Pancreas (tissue), 10 donors: ENCODE data around the gene CYB5R2. TPM values are rescaled to one million over a fixed set of nuclear protein-coding genes. Genes with fewer than 3 reads are reported as not detected.

Source experiments
- ATAC-seq, 4 donors: fragments of 200-7000 bp; cut with Tn5 transposase; one replicate each; pipeline versions ENCODE4 v1.8.0 to v1.9.1; 2020; ENCODE audit warnings: mild to moderate bottlenecking in 4 of 4, moderate library complexity in 4 of 4
- DNase-seq, 6 donors: peaks; one replicate each; pipeline ENCODE4 v3.0.0-alpha.2; 2020
- FAIRE-seq: peaks from 2 replicates; lab custom pipeline; 2012; peaks lifted over from hg19 to GRCh38; lab: Jason Lieb, UNC
- H3K27ac ChIP-seq, 4 donors: fragments of 200-600 bp; sonication (generic); 1 replicate in 3 of 4; 2 replicates in 1 of 4; pipeline versions ENCODE4 v1.5.0 to v1.8.0; 2020
- H3K27me3 ChIP-seq, 4 donors: fragments of 200-600 bp; one replicate each; pipeline ENCODE4 v1.8.0; 2021
- H3K36me3 ChIP-seq, 3 donors: fragments of 200-600 bp; sonication (generic) in 1 of 3; one replicate each; pipeline versions ENCODE4 v1.5.0 to v1.8.0; 2020 to 2021
- H3K4me1 ChIP-seq, 3 donors: fragments of 200-600 bp; one replicate each; pipeline ENCODE4 v1.8.0; 2021
- H3K4me3 ChIP-seq, 4 donors: fragments of 200-600 bp; sonication (generic) in 2 of 4; one replicate each; pipeline versions ENCODE4 v1.5.0 to v1.8.0; 2020 to 2021
- H3K9me3 ChIP-seq, 4 donors: fragments of 200-600 bp; one replicate each; pipeline ENCODE4 v1.8.0; 2021
- WGBS, 2 donors: extraction: QIAGEN DNeasy Blood & Tissue Kit; methylation state at CpG; one replicate each; pipeline ENCODE4 v1.1.7; 2013; 5-methylcytosine and 5-hydroxymethylcytosine counted together
- intact Hi-C, 3 donors: fragments of 100-400 bp; cut with DNase I; formaldehyde crosslinking; loops; one replicate each; pipeline versions ENCODE4 v1.11.1 to v1.14.2; 2022
- polyA plus RNA-seq, 2 donors: library from polyadenylated mRNA; stranded (reverse); fragments of 200-250 nt; gene quantifications; one replicate each; pipeline ENCODE4 v1.2.3, GENCODE V29; 2013
- total RNA-seq, 6 donors: library from RNA; stranded (reverse); fragmentation: NEBNext Ultra II Directional in 4 of 6; extraction: Animal tissue kit (Norgen Biotek cat#: 25700) in 4 of 6; gene quantifications; one replicate each; pipeline versions ENCODE4 v1.2.1 to v1.2.4, GENCODE V29; 2021 to 2023
- TF ChIP-seq, protein P1 (sequence below), 4 donors: fragments of 200-600 bp; sonication (generic) in 3 of 4; IDR thresholded peaks; one replicate each; pipeline versions ENCODE4 v1.5.0 to v1.8.0; 2021; ENCODE audit warnings: antibody characterized with exemption in 4 of 4
- donor health status: healthy with polysubstance abuse.
- donor health status: DM: no; HTN: no; CAD: no; lungs with moderate emphysema.
- donor health status: DM: no; HTN: no; CAD: no.
- donor health status: control.
- donor health status: control.
- donor health status: Bipolar disorder and iron deficiency.
- donor health status: DM: yes; HTN: yes; CAD: no.
- donor health status: DM: no; HTN: no; CAD: no.
- donor health status: DM: no; HTN: no; CAD: no.
- donor health status: DM: yes; HTN: yes; CAD: no.

Gene CYB5R2
- total and polyA plus RNA-seq, 8 donors: 1.4 to 3.5 (median 1.9) TPM

DNA sequence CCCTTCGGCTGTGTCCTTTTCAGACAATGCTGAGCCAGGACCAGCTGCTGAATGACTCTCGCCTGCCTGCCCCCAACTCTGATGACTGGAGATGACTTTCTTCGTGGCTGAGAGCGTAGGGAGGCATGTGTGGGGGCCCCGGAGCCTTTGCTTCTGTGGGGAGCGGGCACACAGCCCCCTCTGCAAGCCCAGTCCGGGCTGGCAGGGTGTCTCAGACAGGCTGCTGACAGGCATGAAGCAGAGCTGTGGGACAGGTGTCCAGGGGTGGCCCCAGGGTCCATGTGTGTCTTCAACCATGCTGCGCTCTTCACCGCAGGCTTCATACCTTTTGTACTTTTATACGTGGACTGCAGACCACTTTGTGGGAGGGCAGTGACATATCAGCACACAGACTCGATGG, 16.6 kb downstream of the CYB5R2 start:
- 83 to 86% methylated on average over 11 of the region's 11 CpGs for WGBS, 2 donors
- H3K27me3 ChIP-seq: no peaks in the 10 kb centered on the region
- intact Hi-C loops: loop anchor here in 2 of 3 donors (2.0 to 5.0 kb wide), 2 partner anchors 84 to 86 kb away; no protein-coding TSS in a partner anchor
- TF ChIP-seq, protein P1, sequence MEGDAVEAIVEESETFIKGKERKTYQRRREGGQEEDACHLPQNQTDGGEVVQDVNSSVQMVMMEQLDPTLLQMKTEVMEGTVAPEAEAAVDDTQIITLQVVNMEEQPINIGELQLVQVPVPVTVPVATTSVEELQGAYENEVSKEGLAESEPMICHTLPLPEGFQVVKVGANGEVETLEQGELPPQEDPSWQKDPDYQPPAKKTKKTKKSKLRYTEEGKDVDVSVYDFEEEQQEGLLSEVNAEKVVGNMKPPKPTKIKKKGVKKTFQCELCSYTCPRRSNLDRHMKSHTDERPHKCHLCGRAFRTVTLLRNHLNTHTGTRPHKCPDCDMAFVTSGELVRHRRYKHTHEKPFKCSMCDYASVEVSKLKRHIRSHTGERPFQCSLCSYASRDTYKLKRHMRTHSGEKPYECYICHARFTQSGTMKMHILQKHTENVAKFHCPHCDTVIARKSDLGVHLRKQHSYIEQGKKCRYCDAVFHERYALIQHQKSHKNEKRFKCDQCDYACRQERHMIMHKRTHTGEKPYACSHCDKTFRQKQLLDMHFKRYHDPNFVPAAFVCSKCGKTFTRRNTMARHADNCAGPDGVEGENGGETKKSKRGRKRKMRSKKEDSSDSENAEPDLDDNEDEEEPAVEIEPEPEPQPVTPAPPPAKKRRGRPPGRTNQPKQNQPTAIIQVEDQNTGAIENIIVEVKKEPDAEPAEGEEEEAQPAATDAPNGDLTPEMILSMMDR (IDR thresholded peaks at IDR 0.05): no peak
- FAIRE-seq: no peak
- no peaks in the 10 kb centered on the region for H3K9me3 ChIP-seq
- H3K36me3 ChIP-seq: peaks cover 7 to 27% (median 13%) of the 10 kb centered on the region in 3 donors
- H3K27ac ChIP-seq: no peak overlapping the region
- H3K4me1 ChIP-seq: no peaks in the 10 kb centered on the region
- peak in 1 of 4 donors; percentile 22 for ATAC-seq
- DNase-seq: peak in 1 of 6 donors; percentile 9
- no peak overlapping the region for H3K4me3 ChIP-seq

DNA sequence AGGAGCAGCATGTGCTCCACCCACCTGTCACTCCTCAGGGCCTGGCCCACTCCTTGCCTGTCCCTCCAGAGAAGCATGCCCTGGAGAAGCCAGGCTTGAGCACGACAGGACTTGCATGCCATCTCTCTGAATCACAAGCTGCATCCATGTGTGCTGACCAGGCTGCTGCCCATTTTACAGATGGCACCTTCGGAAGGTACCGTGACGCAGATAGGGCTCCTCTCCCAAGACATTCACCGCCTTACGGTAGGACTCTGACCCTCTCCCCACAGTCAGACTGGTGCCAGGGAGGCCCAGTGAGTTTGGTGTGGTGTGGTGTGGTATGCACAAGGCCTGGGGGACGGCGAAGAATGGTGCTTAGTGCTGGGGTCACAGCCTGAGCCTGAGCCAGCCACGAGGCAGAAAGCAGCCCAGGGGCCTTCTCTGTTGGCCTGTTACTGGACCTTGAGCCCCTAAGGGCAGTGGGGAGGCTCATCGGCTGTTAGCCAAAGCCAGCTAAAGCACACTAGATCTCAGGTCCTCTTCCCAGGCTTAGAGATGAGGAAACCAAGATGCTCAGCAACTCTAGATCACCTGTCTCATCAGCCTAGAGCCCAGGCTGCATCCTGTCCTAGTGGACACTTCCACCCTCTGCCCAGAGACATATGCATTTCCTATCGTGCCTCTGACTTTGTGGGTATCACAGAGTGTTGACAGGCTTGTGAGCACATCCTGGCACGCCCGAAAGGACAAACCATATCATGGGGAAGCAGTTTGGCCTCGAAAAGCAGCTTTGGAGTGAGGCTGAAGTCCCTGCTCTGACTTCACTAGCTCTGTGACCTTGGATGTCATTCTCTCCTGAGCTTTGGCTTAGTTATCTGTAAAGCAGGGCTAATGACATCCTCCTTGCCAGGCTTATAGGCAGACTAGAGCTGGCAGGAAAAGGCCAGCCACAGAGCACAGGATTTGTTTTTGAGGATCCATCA, 17.8 kb downstream of the CYB5R2 start:
- ATAC-seq (no peak), FAIRE-seq (no peak), DNase-seq (peak in 1 of 6 donors; percentile 5)
- Histone ChIP-seq H3K36me3 (peaks cover 7 to 38% (median 16%) of the 10 kb centered on the region in 3 donors), H3K4me3 (no peak overlapping the region), H3K4me1 (no peaks in the 10 kb centered on the region), H3K27me3 (no peaks in the 10 kb centered on the region), H3K9me3 (no peaks in the 10 kb centered on the region), H3K27ac (no peak overlapping the region)
- WGBS, 2 donors: 82 to 83% methylated on average over 13 to 14 of the region's 14 CpGs
- intact Hi-C loops: loop anchor here in 2 of 3 donors (2.0 to 5.0 kb wide), 2 partner anchors 83 to 85 kb away; no protein-coding TSS in a partner anchor
- TF ChIP-seq, protein P1 (IDR thresholded peaks at IDR 0.05): no peak

DNA sequence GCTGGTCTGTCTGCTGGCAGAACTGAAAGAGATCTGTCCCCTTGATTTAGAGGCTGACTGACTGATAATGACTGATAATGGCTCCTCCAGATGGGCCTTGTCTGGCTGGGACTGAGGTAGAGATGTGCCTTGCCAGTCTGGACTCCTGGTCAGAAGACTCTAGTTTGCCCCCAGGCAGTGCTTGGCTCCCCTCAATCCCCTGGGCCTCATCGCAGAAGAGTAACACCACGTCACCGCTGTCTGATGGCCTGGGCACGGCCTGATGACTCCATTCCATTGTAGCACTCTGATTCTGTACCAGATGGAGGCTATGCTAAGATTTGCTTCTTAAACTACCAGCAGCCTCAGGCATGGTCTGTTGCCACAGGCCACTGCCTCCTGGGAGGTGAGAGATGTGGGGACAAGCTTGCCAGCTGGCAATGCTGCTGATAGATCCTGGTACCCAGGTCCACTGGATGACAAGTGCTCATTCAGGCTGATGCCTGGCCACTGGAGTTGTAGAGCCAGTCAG, 19.1 kb downstream of the CYB5R2 start:
- Histone ChIP-seq H3K9me3 (no peaks in the 10 kb centered on the region), H3K36me3 (peaks cover 7 to 49% (median 16%) of the 10 kb centered on the region in 3 donors), H3K27ac (no peak overlapping the region), H3K4me1 (no peaks in the 10 kb centered on the region), H3K4me3 (no peak overlapping the region), H3K27me3 (no peaks in the 10 kb centered on the region)
- TF ChIP-seq, protein P1 (IDR thresholded peaks at IDR 0.05): no peak
- intact Hi-C loops: no loop called here
- no peak for FAIRE-seq
- peak in 1 of 6 donors; percentile 7 for DNase-seq
- no peak for ATAC-seq
- WGBS, 2 donors: 84 to 94% methylated on average over 4 of the region's 4 CpGs

DNA sequence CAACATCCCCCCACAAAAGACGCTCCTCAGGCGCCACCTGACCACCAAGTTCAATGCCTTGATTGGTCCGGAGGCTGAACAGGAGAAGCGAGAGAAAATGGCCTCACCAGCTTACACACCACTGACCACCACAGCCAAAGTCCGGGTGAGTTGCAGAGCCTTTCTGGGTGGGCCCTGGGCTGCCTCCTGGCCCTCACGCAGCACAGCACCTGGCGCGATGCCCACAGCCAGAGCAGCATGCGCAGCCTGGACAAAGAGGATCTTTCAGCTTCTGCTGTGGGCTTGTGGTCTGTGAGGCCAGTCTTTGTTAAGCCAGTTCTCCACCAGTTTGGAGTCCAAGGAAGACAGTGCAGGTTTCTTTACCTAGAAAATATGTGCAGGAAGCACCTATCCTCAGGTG, 21.6 kb downstream of the CYB5R2 start:
- peaks cover 7 to 50% (median 16%) of the 10 kb centered on the region in 3 donors for H3K36me3 ChIP-seq
- TF ChIP-seq, protein P1 (IDR thresholded peaks at IDR 0.05): no peak
- H3K4me1 ChIP-seq: no peaks in the 10 kb centered on the region
- DNase-seq (no peak), ATAC-seq (peak in 1 of 4 donors; percentile 24), FAIRE-seq (no peak)
- WGBS, 2 donors: 91 to 92% methylated on average over 9 of the region's 9 CpGs
- H3K9me3 ChIP-seq: no peaks in the 10 kb centered on the region
- no peak overlapping the region for H3K27ac ChIP-seq
- intact Hi-C loops: no loop called here
- no peaks in the 10 kb centered on the region for H3K27me3 ChIP-seq
- no peak overlapping the region for H3K4me3 ChIP-seq
